ENCODE measurements around the gene REV1. TPM values are rescaled to one million over a fixed set of nuclear protein-coding genes. Genes with fewer than 3 reads are reported as not detected.

REV1 gene
- total RNA-seq: 100 to 1,000 TPM in 1 of 5 donors, 10 to 100 TPM in 4; 11.7 to 122 (median 42.2) TPM
- 10 to 100 TPM in 1 of 3 donors, 1 to 10 TPM in 2; 6.5 to 21.3 (median 8.2) TPM for polyA plus RNA-seq
- long read RNA-seq, donor 1: 0 reads
- long read RNA-seq, donor 2, partial matches to known transcripts: 5 of 6 reads
- long read RNA-seq, donor 2, other reads (novel, unspliced or antisense): 0 of 6 reads
- long read RNA-seq, donor 3, partial matches to known transcripts: 0 of 1 reads
- long read RNA-seq, donor 3, other reads (novel, unspliced or antisense): 0 of 1 reads
- long read RNA-seq, donor 4: 0 reads
- long read RNA-seq, donor 5, partial matches to known transcripts: 0 of 2 reads
- long read RNA-seq, donor 5, other reads (novel, unspliced or antisense): 0 of 2 reads
- long read RNA-seq, donor 6: 0 reads
- long read RNA-seq, donor 7, partial matches to known transcripts: 0 of 1 reads
- long read RNA-seq, donor 7, other reads (novel, unspliced or antisense): 0 of 1 reads
- long read RNA-seq, donor 8, partial matches to known transcripts: 0 of 3 reads
- long read RNA-seq, donor 8, other reads (novel, unspliced or antisense): 0 of 3 reads
- long read RNA-seq, donor 9, partial matches to known transcripts: 0 of 1 reads
- long read RNA-seq, donor 9, other reads (novel, unspliced or antisense): 0 of 1 reads
- long read RNA-seq, donor 10, partial matches to known transcripts: 6 of 6 reads
- long read RNA-seq, donor 10, other reads (novel, unspliced or antisense): 0 of 6 reads

GRCh38 chr2:99489761-99490622, at the start of gene REV1:
REV1 (minus strand) TSS chr2:99490017; CDS start chr2:99464975, 25,042 bp downstream.
- TF ChIP-seq EP300 (IDR thresholded peaks at IDR 0.05) (no peak), POLR2A (IDR thresholded peaks at IDR 0.05) (no peak), CTCF (IDR thresholded peaks at IDR 0.05) (peak in 5 of 7 experiments; percentile 76 to 93 (median 87)), POLR2AphosphoS5 (IDR thresholded peaks at IDR 0.05) (peak; percentile 33 to 78 (median 47))
- Histone ChIP-seq H3K9me3 (no peaks in the 10 kb centered on the region), H3K27me3 (no peaks in the 10 kb centered on the region), H3K27ac (peak within 1 kb of the TSS; percentile 92 to 100 (median 99)), H3K4me3 (peak within 1 kb of the TSS; percentile 81 to 97 (median 94)), H3K4me1 (peaks cover 14 to 42% (median 33%) of the 10 kb centered on the region in 4 donors), H3K36me3 (no peaks in the 10 kb centered on the region)
- intact Hi-C loops (cut with DNase I; ENCODE audit: low total_unique reads): loop anchor here (5.0 kb wide), 1 partner anchor 153 kb away; the partner anchor contains the start of genes EIF5B and TXNDC9
- peak; percentile 91 to 99 for DNase-seq
- 0 to 1% (median 1%) methylated on average over 20 to 113 of the region's 113 CpGs for WGBS, 5 donors

GRCh38 chr2:99537910-99538485, 48.2 kb upstream of the REV1 start:
- H3K9me3 ChIP-seq: peaks cover 0 to 7% (median 2%) of the 10 kb centered on the region in 4 donors
- no peak for DNase-seq

GRCh38 chr2:99524056-99524455, 34.2 kb upstream of the REV1 start:
- Histone ChIP-seq H3K27ac (no peak overlapping the region), H3K27me3 (peaks cover 0 to 1% (median 0%) of the 10 kb centered on the region in 3 donors), H3K9me3 (no peaks in the 10 kb centered on the region), H3K36me3 (no peaks in the 10 kb centered on the region), H3K4me3 (no peak overlapping the region), H3K4me1 (no peaks in the 10 kb centered on the region)
- DNase-seq: no peak
- 82 to 97% (median 89%) methylated on average over 2 of the region's 2 CpGs for WGBS, 5 donors
- TF ChIP-seq EP300 (IDR thresholded peaks at IDR 0.05) (no peak), POLR2A (IDR thresholded peaks at IDR 0.05) (no peak), POLR2AphosphoS5 (IDR thresholded peaks at IDR 0.05) (no peak), CTCF (IDR thresholded peaks at IDR 0.05) (no peak)
- intact Hi-C loops (cut with DNase I; ENCODE audit: low total_unique reads): no loop called here

More at GRCh38 chr2:99537910-99538485, 48.2 kb upstream of the REV1 start:
- no peak overlapping the region for H3K4me3 ChIP-seq
- H3K4me1 ChIP-seq: no peaks in the 10 kb centered on the region
- intact Hi-C loops (cut with DNase I; ENCODE audit: low total_unique reads): no loop called here
- H3K27me3 ChIP-seq: no peaks in the 10 kb centered on the region
- TF ChIP-seq POLR2AphosphoS5 (IDR thresholded peaks at IDR 0.05) (no peak), CTCF (IDR thresholded peaks at IDR 0.05) (no peak), POLR2A (IDR thresholded peaks at IDR 0.05) (no peak), EP300 (IDR thresholded peaks at IDR 0.05) (no peak)
- no peak overlapping the region for H3K27ac ChIP-seq
- H3K36me3 ChIP-seq: no peaks in the 10 kb centered on the region
- 82 to 93% (median 86%) methylated on average over 4 of the region's 4 CpGs for WGBS, 5 donors
